Endothelial cell of umbilical vein (primary cell): ENCODE data around the gene KCNMA1. TPM values are rescaled to one million over a fixed set of nuclear protein-coding genes. Genes with fewer than 3 reads are reported as not detected.

Experiments
- BruUV-seq: library from RNA; stranded (reverse); fragments of 400-500 nt; replicated peaks from 2 replicates; lab custom pipeline; 2021; lab: Mats Ljungman, UMichigan
- CTCF ChIA-PET: fragments of 300-600, 350-600 bp; sonication (Branson Sonifier 250); formaldehyde crosslinking; loops from one replicate; lab custom pipeline; 2021; ENCODE audit warnings: antibody characterized with exemption, inconsistent platforms; lab: Charles Lee
- POLR2A ChIA-PET: fragments of 300-600, 350-600 bp; sonication (Branson Sonifier 250); formaldehyde crosslinking; loops from one replicate; lab custom pipeline; 2021; ENCODE audit warnings: antibody characterized with exemption, inconsistent platforms; lab: Charles Lee
- DNase-seq: peaks from one replicate; pipeline ENCODE4 v3.0.0-alpha.2; 2011; ENCODE audit warnings: low read depth, low spot score
- FAIRE-seq: peaks from 2 replicates; lab custom pipeline; 2011; peaks lifted over from hg19 to GRCh38; lab: Jason Lieb, UNC
- H2AFZ ChIP-seq: 2 replicates; pipeline ENCODE4 v1.6.0; 2012; ENCODE audit warnings: low read depth, low read length, control low read depth, inconsistent platforms
- H3K27ac ChIP-seq: 2 replicates; pipeline ENCODE4 v1.5.1; 2011; ENCODE audit warnings: low read depth, mild to moderate bottlenecking, control low read depth, low read length, moderate library complexity; ENCODE audit not compliant: insufficient read depth
- H3K27me3 ChIP-seq, 2 experiments: 2 replicates each; pipeline versions ENCODE4 v1.6.0 to v1.6.1; 2011; ENCODE audit warnings: low read length in 2 of 2, mixed read lengths in 1 of 2; ENCODE audit not compliant: control insufficient read depth in 2 of 2, insufficient read depth in 2 of 2
- H3K36me3 ChIP-seq, 2 experiments: 2 replicates in 1 of 2; 3 replicates in 1 of 2; pipeline ENCODE4 v1.5.1; 2011; ENCODE audit warnings: low read length in 2 of 2, mild to moderate bottlenecking in 1 of 2, moderate library complexity in 1 of 2; ENCODE audit not compliant: control insufficient read depth in 2 of 2, insufficient read depth in 2 of 2; ENCODE audit errors: extremely low read depth in 1 of 2
- H3K4me1 ChIP-seq: 3 replicates; pipeline ENCODE4 v1.5.1; 2011; ENCODE audit warnings: mild to moderate bottlenecking, low read length; ENCODE audit not compliant: control insufficient read depth, insufficient read depth; ENCODE audit errors: extremely low read depth
- H3K4me2 ChIP-seq: 2 replicates; pipeline ENCODE4 v1.6.1; 2011; ENCODE audit warnings: low read length, control low read depth, mixed read lengths; ENCODE audit not compliant: insufficient read depth
- H3K4me3 ChIP-seq, 3 experiments: fragments of 200-600 bp in 1 of 3; sonication (generic), shearing (Covaris generic) in 1 of 3; replicated peaks in 1 of 3; 2 replicates each; pipeline ENCODE4 v1.5.1; 2011 to 2016; ENCODE audit warnings: control low read depth in 3 of 3, low read length in 3 of 3, mild to moderate bottlenecking in 2 of 3, inconsistent platforms in 1 of 3, low read depth in 1 of 3, moderate library complexity in 1 of 3; ENCODE audit not compliant: insufficient read depth in 1 of 3
- H3K79me2 ChIP-seq: 2 replicates; pipeline ENCODE4 v1.6.0; 2012; ENCODE audit warnings: low read length, inconsistent platforms; ENCODE audit not compliant: control insufficient read depth, insufficient read depth
- H3K9ac ChIP-seq: replicated peaks from 2 replicates; pipeline ENCODE3; 2011; ENCODE audit warnings: low read length, control low read depth; ENCODE audit not compliant: insufficient read depth; ENCODE audit errors: extremely low read depth
- H3K9me1 ChIP-seq: replicated peaks from 3 replicates; pipeline ENCODE4 v1.6.0; 2011; ENCODE audit warnings: mild to moderate bottlenecking, low read length; ENCODE audit not compliant: control insufficient read depth, insufficient read depth; ENCODE audit errors: extremely low read depth
- H3K9me3 ChIP-seq: replicated peaks from 2 replicates; pipeline ENCODE4 v1.5.1; 2012; ENCODE audit warnings: low read length, inconsistent platforms; ENCODE audit not compliant: control insufficient read depth, insufficient read depth
- H4K20me1 ChIP-seq: replicated peaks from 2 replicates; pipeline ENCODE3; 2011; ENCODE audit warnings: mild to moderate bottlenecking, low read length; ENCODE audit not compliant: control insufficient read depth, insufficient read depth; ENCODE audit errors: extremely low read depth
- CTCF ChIP-seq, 2 donors: IDR thresholded peaks; 1 replicate in 1 of 2; 2 replicates in 1 of 2; pipeline ENCODE4 v1.5.1; 2011; ENCODE audit warnings: low read length in 2 of 2, mild to moderate bottlenecking in 2 of 2, moderate library complexity in 2 of 2, control low read depth in 1 of 2, inconsistent platforms in 1 of 2, low read depth in 1 of 2; ENCODE audit not compliant: insufficient read depth in 1 of 2; ENCODE audit errors: extremely low read depth in 1 of 2
- EZH2 ChIP-seq: IDR thresholded peaks from 2 replicates; pipeline ENCODE4 v1.6.1; 2012; ENCODE audit warnings: borderline replicate concordance, low read depth, mild to moderate bottlenecking, moderate library complexity, low read length, inconsistent platforms; ENCODE audit not compliant: severe bottlenecking
- GATA2 ChIP-seq: IDR thresholded peaks from 2 replicates; pipeline ENCODE4 v1.7.0; 2011; ENCODE audit warnings: low read depth, mild to moderate bottlenecking, moderate library complexity, mixed read lengths, low read length; ENCODE audit not compliant: insufficient read length, insufficient read depth
- MAX ChIP-seq: IDR thresholded peaks from 2 replicates; pipeline ENCODE4 v1.6.1; 2011; ENCODE audit not compliant: insufficient read depth, insufficient read length
- POLR2A ChIP-seq: IDR thresholded peaks from 2 replicates; pipeline ENCODE4 v1.6.1; 2012; ENCODE audit warnings: low read depth, mild to moderate bottlenecking, control low read depth, low read length
- POLR2AphosphoS5 ChIP-seq: IDR thresholded peaks from 2 replicates; pipeline ENCODE4 v1.6.1; 2012; ENCODE audit warnings: low read depth, mild to moderate bottlenecking, control low read depth, low read length, moderate library complexity; ENCODE audit not compliant: insufficient read depth
- dilution Hi-C: fragments of 300-500 bp; cut with MboI; formaldehyde crosslinking; loops from one replicate; pipeline ENCODE4 v1.15.0; 2019; ENCODE audit warnings: low sequenced_read_pairs; ENCODE audit not compliant: extremely low pct_ligation_motif_present
- intact Hi-C: fragments of 100-400 bp; cut with micrococcal nuclease; formaldehyde crosslinking; loops from one replicate; pipeline ENCODE4 v1.10.0; 2022
- polyA plus RNA-seq, 4 experiments: library from polyadenylated mRNA; depleted of rRNA in 3 of 4; stranded (reverse) in 3 of 4; unstranded in 1 of 4; fragments of >200 nt; gene quantifications; 2 replicates each; pipeline versions ENCODE4 v1.2.1 to v1.2.3, GENCODE V29; 2011 to 2012; ENCODE audit warnings: missing spikeins in 1 of 4
- total RNA-seq: library from RNA; stranded (reverse); gene quantifications from 2 replicates; pipeline ENCODE4 v1.2.3, GENCODE V29; 2021

The KCNMA1 gene
- total and polyA plus RNA-seq, 2 donors (not counting 3 experiments of a cell fraction or from before 2014, with no cell fraction given): 0.10 to 0.82 TPM

GRCh38 chr10:77348751-77349150 lies 288.9 kb downstream of the KCNMA1 start:
- Histone ChIP-seq H3K27ac (no peak overlapping the region), H3K4me3 (no peak overlapping the region), H2AFZ (no peak overlapping the region), H3K9ac (no peak overlapping the region), H3K4me1 (peaks cover 9% of the 10 kb centered on the region), H3K9me1 (no peaks in the 10 kb centered on the region), H4K20me1 (no peaks in the 10 kb centered on the region), H3K27me3 (no peaks in the 10 kb centered on the region), H3K9me3 (no peaks in the 10 kb centered on the region), H3K4me2 (no peak overlapping the region), H3K79me2 (no peaks in the 10 kb centered on the region), H3K36me3 (no peaks in the 10 kb centered on the region)
- DNase-seq (no peak), FAIRE-seq (no peak)
- ChIA-PET POLR2A (no interaction called here), CTCF (interaction anchor here (1.7 kb wide), 1 partner anchor 9 kb away, joined by 7 read pairs; no protein-coding TSS in a partner anchor)
- intact Hi-C loops: no loop called here
- TF ChIP-seq POLR2A (no peak), EZH2 (no peak), MAX (no peak), CTCF (IDR thresholded peaks at IDR 0.05; ENCODE audit: extremely low read depth in 1 of 2, insufficient read depth in 1 of 2, low read depth in 1 of 2, low read length in 2 of 2) (no peak), GATA2 (no peak), POLR2AphosphoS5 (no peak)
- BruUV-seq: no TSS peak
- dilution Hi-C loops: no loop called here
